ENCODE measurements around the gene OGDH.
"Not testable (repeated sequence)": the region's sequence is repeated elsewhere in the genome, so short reads cannot be mapped to it uniquely, and the experiment has no call there.

OGDH gene

DNA sequence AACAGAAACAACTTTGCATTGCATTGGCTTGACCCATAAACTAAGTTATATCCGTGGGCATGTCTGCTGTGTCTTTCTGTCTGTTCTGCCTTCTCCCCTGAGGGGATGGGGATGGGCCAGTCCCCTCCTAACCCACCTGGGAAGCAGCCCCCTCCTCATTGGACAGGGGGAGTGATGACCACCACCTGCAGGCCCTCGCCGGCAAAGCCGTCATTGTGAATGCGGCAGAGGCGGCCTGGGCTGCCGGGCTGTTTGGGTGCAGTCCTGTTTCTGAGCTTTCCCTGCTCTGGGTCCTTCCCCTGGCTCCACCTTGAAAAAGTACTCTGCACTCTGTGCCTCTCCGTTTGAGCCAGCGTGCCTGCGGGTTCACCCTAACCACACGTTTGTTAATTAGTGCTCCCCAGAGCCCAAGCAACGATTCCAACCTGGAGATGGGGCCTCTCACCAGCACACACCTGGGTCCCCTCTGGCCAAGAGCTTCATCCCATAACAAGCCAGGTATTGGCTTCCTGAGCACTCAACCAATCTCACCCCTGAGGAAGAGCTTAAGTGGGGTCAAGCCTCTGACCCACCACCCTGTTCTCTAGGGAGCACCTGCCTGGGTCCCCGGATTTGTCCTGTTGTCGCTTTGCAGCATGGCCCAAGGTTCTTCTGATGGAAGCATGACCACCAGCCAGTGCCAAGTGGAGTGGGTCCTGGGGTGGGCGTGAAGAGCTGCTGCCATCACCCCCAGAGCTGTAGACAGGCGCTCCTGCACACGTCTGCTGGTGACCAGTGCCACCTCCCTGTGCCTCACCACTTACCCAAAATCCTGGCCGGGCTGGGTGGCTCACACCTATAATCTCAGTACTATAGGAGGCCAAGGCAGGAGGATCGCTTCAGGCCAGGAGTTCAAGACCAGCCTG lies 102.8 kb downstream of the OGDH start:
- DNase-seq, result no peak

DNA sequence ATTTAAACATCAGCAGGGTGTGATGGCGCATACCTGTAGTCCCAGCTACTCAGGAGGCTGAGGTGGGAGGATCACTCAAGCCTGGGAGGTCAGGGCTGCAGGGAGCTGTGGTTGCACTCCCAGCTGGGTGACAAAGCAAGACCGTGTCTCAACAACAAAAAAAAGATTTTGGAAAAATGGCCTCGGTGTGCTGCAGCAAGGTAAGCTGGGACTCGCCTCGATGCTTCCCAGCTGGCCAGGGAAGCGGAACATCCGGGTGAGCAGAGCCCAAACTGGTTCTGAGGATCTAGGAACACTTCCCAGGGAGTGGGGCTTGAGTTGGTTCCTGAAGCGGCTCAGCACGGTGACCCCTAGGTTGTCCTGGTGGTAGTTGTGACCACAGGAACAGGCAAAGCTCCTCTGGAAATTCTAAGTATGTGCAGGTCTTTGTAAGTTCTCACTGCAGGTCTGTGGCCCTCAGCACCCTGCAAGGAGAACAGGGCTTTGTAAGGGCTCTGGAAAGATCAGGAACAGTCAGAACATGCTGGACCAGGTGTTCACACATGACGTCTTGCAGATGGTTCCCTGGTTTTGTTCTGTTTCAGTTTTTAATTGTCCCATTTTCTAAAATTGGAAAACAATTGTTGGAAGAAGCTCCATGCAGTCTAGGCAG lies 103.6 kb downstream of the OGDH start:
- DNase-seq, result no peak

DNA sequence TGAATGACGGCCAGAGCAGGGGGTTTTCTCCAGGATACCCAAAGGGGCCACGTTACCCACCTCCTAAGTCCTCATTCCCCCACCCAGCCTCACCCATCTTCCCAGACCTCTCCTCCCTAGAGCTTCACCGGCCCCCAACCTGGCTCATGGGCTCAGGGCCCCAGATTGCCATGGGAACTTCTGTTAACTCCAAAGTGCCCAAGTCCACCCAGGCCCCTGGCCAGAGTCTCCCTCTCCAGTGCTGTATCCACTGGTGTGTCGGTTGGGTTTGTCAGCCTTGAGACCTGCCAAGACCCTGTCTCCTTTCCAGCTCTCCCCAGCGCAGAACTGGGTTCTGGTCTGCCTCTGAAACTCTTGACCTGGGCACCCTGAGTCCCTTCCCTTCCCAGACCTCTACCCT lies 105.1 kb downstream of the OGDH start:
- DNase-seq, result no peak

DNA sequence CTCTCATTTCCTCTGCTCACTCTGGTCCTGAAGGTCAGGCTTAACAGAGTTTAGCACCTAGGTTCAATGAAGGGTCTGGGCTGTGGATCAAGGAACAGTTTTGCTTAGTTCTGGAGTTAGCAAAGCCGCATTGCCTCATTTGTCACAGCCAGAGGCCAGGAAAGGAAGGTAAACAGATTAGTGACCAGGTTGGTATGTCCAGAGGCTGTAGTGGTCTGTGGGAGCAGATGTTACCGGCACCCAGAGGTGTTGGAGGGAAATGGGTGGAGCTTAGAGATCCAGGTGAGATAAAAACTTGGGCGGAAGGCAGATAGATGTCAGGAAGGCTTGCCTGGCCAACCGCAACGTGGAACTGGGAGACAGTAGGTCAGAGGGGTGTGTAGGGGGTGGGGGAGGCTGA lies 105.6 kb downstream of the OGDH start:
- DNase-seq, result no peak

DNA sequence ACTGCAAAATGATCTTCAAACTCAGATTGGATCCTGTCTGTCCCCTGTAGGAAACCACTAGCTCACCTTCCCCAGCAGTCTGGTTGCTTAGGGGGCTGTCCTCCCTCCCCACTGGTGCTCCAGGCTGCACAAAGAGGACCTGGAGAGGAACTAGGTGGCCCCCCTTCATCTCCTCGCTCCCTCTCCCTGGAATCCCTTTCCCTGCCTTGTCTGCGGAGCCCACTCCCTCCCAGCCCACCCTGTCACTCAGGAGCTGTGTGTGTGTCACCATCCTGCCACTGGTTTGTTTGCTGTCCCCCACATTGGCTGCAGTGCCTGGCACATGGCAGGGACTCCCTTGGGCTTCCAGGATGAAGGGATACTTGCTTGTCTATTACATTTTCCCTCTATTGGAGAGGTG lies 106.7 kb downstream of the OGDH start:
- DNase-seq, result no peak

DNA sequence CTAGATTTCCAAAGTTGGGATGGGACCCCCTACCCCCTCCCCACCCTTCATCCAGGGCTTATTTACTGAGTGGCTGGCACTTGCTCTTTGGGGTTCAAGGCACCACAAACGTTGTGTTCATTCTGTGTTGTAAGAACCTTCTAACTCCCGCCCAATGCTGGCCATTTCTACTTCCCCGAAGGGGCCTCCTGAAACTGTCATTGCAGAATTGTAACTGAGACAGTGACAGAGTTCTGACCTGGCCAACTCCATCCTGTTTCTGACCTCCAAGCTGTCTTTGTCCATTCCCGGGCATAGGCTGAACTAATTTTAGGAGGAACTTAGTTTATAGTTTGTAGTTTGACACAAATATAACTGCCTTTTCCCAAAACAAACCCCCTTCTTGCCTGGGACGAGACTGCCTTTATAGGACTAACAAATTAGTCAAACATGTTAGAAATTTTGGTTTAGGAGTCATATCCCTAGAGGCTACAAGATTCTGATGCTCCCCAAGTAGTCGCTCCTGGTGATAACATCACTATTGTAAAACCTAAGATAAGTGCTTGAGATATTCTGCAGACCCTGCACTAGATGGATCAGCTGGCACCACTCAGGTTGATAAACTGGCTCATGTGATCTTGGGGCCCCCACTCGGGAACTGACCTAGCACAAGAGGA lies 107.4 kb downstream of the OGDH start:
- no peak for DNase-seq

DNA sequence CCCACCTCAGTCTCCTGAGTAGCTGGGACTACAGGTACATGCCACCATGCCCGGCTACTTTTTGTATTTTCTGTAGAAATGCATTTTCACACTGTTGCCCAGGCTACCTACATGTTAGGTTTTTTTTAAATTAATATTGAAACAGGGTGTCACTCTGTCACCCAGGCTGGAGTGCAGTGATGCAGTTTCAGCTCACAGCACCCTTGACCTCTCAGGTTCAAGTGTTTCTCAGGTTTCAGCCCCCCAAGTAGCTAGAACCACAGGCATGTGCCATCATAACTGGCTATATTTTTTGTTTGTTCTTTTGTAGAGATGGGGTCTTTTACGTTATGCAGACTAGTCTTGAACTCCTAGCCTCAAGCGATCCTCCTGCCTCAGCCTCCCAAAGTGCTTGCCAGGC lies 109.8 kb downstream of the OGDH start:
- no peak for DNase-seq

DNA sequence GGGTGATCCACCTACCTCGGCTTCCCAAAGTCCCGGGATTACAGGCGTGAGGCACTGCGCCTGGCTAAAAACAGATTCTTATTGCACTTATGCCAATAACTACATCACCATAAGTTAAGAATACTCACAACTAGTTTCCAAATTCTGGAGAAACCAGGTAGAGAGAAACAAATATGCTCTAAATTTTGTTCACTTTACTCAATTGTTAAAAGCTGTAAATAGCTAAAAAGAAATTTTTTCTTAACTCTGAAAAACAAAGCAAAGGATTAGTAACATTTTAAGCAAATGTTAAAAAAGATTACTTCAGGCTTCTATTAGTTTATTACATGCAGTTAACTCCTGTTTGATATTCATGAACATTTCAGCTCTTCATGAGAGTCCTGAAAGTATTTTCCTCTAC lies 113.9 kb downstream of the OGDH start:
- no peak for DNase-seq

DNA sequence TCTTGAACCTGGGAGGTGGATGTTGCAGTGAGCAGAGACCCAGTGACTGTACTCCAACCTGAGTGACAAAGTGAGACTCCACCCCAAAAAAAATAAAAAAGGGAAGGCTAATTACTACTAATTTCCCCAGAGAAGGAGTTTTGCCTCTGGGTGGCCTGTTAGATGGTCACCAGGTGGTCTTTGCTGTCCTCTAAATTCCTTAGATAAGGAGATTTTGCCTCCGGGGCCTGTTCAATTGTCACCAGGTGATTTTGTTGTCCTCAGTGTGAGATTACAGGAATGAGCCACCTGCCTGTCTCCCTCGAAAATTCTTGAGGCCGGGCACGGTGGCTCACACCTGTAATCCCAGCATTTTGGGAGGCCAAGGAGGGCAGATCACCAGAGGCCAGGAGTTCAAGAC lies 117.8 kb downstream of the OGDH start:
- no peak for DNase-seq

DNA sequence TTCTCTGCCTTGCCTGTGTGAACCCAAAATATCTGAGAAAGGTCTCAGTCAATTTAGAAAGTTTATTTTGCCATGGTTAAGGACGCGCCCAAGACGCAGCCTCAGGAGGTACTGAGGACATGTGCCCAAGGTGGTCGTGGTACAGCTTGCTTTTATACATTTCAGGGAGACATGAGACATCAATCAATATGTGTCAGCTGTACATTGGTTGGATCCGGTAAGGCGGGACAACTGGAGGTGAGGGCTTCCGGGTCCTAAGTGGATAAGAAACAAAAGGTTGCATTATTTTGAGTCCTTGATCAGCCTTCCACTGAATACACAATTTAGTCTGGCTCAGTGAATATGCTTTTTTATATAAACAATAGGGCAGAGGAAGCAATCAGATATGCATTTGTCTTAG lies 119.8 kb downstream of the OGDH start:
- DNase-seq, result not testable (repeated sequence)

DNA sequence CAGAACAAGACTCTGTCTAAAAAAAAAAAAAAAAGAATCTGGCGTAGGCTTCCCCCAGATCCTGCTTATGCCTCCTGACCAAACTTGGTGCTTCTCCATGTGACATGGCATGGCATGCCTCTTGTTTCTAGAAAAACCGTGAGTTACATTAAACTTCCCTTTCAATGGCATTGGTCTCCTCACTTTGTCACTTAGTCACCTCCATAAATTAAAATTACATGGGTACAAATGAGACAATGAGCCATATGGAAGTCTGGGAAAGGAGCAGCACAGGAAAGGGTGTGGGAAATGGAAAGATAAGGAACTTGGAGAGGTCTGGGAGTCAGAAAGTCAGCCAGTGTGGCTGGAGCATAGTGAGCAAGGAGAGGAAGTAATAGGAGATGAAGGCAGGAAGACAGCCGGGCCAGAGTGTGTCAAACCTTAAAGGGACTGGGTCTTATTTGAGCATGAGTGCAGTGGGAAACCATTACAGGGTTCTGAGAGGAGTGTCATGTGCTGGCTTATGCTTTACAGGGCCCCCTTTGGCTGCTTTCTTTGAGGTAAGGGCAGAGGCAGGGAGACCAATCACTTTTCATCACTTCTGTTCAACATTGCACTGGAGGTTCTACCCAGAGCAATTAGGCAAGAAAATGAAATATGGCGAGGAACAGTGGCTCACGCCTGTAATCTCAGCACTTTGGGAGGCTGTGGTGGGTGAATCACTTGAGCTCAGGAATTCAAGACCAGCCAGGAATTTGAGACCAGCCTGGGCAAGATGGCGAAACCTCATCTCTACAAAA lies 120.9 kb downstream of the OGDH start:
- DNase-seq, result no peak

DNA sequence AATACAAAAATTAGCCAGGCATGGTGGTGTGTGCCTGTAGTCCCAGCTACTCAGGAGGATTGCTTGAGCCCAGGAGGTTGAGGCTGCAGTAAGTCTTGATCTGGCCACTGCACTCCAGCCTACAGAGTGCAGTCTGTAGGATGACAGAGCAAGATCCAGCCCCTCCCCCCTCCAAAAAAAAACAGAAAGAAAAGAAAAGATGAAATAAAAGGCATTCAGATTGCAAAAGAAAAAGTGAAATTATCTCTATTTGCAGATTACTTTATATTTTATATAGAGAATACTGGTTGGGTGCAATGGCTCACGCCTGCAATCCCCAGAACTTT lies 121.5 kb downstream of the OGDH start:
- DNase-seq, result no peak

DNA sequence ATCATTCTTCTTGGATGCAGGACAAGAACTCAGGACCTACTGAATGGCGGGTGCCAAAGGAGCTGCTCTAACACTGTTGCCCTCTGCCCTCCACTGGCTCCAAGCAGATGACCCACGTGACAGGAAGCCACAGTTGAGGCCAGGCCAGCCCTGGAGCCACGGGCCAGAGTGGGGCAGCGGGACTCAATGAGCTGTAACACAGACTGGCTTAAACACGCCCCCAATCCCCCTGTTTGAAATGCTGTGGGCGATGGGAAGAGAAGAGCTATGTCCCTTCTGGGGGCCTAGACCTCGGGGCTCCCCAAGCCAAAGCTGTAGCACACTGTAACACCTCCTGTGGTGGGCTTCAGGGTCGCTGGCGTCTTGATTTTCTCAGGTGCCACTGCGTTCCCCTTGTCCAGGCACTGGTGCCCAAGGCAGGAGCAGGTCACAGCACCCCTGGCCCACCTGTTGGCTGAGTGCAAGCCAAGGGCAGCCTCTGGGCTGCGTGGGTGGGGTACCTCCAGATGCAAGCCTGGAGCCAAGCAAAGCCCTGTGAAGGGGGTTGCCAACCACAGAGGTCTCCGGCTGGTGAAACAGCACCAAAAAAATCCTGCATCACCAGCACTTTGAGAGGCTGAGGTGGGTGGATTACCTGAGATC lies 123.6 kb downstream of the OGDH start:
- no peak for DNase-seq

DNA sequence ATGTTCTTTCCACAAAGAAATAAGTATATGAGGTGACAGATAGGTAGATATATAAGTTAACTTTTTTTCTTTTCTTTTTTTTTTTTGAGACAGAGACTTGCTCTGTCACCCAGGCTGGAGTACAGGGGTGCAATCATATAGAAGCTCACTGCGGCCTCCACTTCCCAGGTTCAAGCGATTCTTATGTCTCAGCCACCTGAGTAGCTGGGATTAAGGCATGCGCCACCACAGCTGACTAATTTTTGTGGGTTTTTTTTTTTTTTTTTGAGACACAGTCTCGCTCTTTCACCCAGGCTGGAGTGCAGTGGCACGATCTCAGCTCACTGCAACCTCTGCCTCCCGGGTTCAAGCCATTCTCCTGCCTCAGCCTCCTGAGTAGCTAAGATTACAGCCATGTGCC lies 126.5 kb downstream of the OGDH start:
- DNase-seq, result not testable (repeated sequence)

DNA sequence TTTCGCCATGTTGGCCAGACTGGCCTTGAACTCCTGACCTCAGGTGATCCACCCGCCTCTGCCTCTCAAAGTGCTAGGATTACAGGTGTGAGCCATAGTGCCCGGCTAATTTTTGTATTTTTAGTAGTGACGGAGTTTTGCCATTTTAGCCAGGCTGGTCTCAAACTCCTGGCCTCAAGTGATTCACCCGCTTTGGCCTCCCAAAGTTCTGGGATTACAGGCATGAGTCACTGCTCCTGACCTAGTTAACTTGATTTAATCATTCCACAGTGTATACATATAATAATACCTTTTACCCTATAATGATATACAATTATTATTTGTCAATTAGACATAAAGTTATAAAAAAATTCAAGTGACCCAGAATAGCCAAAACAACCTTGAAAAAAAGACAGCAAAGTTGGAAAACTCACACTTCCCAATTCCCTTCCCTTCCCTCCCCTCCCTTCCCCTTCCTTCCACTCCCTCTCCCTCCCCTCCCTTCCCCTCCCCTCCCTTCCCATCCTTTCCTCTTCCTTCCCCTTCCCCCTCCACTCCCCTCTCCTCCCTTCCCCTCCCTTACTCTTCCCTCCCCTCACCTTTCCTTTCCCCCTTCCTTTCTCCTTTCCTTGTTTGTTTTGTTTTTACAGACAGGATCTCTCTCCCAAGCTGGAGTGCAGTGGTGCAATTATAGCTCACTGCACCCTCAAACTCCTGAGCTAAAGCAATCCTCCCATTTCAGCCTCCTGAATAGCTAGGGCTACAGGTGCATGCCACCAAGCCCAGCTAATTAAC lies 127.5 kb downstream of the OGDH start:
- DNase-seq, result no peak

DNA sequence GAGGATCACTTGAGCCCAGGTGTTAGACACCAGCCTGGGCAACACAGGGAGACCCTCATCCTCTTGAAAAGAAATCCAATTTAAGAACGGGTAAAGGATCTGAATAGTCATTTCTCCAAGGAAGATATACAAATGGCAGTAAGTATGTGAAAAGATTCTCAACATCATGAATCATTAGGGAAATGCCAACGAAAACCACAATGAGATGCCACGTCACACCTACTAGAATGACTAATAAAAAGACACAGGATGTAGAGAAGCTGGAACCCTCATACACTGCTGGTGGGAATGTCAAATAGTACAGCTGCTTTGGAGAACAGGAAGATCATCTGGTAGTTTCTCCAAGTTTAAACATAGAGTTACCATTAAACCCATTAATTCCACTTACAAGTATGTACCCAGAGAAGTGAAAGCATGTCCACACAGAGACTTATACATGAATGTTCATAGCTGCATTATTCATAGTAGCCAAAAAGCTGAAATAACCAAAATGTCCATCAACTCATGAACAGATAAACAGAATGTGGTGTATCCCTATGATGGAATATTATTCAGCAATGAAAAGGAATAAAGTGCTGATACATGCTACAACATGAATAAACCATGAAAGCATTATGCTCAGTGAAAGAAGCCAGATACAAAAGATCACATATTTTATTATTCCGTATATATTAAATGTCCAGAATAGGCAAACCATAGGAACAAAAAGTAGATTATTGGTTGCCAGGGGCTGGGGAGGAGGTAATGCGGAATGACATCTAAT lies 129.2 kb downstream of the OGDH start:
- no peak for DNase-seq

DNA sequence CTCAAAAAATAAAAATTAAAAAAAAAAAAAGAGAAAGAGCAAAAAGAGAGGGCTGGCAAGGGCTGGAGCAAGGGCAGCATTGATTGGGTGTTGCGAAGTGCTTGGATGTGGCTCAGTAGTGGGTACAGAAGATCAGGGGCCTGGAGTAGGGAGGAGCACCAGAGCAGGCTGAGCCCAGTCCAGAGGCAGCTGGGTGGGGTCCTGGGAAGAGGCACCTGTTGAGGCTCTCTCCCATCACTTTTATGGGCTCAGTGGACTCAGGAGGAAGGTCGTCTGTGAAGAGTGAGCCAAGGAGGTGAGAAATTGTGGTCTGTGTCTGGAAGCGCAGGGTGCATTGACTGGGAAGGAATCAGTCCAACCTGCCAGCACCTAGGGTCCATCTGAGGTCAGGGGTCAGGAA lies 130.5 kb downstream of the OGDH start:
- DNase-seq, result no peak

DNA sequence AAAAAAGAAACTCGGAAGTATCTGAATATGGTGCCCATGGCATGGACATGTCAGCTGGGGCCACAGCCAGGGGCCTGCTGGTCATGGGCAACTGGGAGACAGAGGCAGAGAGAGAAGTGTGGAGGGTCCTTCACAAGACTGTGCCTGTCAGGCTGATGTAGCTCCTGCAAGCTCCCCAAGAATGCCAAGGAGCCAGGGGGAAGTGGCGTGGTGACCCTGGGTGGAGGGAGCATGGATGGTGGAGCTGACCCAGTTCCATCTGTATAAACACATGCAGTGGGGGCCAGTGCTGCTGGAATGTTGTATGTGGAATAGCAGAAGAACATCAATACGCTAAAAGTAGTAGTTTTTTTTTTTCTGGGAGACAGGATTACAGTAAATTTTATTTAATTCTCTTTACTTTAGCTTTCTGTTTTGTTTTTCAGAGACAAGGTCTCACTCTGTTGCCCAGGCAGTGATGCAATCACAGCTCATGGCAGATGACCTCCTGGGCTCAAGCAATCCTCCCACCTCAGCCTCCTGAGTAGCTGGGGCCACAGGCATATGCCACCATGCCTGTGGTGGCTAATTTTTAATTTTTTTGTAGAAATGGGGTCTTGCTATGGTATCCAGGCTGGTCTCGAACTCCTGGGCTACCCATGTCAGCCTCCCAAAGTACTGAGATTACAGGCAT lies 131.8 kb downstream of the OGDH start:
- DNase-seq, result no peak

DNA sequence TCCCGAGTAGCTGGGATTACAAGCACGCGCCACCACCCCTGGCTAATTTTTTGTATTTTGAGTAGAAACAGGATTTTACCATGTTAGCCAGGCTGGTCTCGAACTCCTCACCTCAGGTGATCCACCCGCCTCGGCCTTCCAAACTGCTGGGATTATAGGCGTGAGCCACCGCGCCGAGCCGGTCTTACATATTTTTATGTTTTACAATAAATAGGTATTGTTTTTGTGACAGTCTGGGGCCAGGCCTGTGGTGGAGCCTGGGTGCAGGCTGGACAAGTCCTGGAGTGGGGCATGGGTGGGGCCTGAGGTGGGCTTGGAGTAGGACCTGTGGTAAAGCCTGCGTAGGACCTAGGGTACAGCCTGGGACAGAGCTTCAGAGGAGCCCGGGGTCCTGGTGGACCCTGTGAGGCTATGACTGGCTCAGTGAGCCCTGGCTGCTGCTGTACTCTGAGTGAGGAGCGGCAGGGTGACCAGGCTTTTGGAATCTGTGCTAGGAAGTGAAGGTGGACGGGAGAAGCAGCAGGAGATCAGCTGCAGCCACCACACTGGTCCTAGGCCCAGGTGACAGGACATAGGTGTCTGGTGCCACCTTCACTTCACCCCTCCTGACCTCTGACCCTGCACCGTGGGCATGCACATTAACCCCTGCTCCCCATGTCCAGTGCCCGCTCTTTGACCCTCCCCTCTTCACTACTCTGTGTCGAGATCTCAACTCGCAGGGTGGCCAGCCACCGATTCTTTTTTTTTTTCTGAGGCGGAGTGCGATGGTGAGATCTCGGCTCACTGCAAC lies 132.6 kb downstream of the OGDH start:
- no peak for DNase-seq

DNA sequence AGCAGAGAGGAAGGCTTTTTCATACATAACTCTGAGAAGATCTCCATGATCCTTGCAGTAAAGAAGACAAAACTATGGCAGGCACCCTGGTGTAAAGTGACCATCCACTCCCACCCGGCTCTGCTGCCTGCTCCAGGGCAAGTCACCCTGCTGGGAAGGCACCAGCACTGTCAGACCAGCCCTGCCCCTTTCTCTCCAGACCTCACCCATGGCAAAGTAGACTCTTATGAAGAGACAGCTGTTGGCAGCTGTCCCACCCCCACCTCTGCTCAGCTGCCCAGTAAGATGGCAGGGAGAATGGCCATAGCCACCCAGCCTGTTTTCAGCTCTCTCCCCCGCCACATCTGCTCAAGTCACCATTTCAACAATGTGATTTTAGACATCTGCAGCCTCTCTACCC lies 133.6 kb downstream of the OGDH start:
- no peak for DNase-seq

All from femur (tissue), 1 donor.